Peyer's patch (tissue), 4 donors: ENCODE measurements around the gene ITGA2B.

Source experiments
- POLR2A ChIP-seq, 2 donors: fragments of 450-650 bp; IDR thresholded peaks; one replicate each; pipeline ENCODE4 v1.5.1; 2017; ENCODE audit warnings: antibody characterized with exemption in 2 of 2, mild to moderate bottlenecking in 2 of 2, moderate library complexity in 2 of 2
- TF ChIP-seq, protein P1 (sequence below), 6 experiments: fragments of 450-650 bp in 4 of 6; fragments of 200-600 bp in 2 of 6; sonication (generic) in 1 of 6; IDR thresholded peaks; one replicate each; pipeline ENCODE4 v1.5.1; 2017 to 2019; ENCODE audit warnings: antibody characterized with exemption in 6 of 6, mild to moderate bottlenecking in 3 of 6, moderate library complexity in 1 of 6

DNA sequence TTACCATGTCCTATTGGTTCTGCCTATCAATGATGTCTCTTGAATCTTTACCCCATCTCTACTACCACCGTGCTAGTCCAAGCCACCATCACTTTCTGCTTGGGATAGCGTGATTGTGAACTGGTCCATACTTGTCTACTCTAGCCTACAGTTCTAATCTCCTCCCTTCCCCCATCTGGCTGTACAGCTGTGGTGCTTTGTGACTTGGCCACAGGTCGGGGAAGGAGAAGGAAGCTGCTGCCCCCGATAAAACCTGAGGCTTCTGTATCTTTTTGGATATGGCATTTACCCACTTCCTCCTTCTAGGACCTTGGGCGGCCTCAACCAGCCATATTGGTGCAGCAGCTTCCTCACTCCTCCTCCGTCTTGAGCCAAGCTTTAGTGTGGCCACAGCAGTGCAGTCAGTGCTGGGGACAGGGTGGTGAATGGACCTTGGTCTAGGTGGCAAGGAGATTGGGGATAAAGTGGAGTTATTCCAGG lies 314 bp upstream of the ITGA2B start:
- TF ChIP-seq, protein P1, sequence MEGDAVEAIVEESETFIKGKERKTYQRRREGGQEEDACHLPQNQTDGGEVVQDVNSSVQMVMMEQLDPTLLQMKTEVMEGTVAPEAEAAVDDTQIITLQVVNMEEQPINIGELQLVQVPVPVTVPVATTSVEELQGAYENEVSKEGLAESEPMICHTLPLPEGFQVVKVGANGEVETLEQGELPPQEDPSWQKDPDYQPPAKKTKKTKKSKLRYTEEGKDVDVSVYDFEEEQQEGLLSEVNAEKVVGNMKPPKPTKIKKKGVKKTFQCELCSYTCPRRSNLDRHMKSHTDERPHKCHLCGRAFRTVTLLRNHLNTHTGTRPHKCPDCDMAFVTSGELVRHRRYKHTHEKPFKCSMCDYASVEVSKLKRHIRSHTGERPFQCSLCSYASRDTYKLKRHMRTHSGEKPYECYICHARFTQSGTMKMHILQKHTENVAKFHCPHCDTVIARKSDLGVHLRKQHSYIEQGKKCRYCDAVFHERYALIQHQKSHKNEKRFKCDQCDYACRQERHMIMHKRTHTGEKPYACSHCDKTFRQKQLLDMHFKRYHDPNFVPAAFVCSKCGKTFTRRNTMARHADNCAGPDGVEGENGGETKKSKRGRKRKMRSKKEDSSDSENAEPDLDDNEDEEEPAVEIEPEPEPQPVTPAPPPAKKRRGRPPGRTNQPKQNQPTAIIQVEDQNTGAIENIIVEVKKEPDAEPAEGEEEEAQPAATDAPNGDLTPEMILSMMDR (IDR thresholded peaks at IDR 0.05): no peak
- no peak for TF ChIP-seq POLR2A (IDR thresholded peaks at IDR 0.05)
